Mammary epithelial cell (primary cell): ENCODE data around the gene ATP7B.

Source experiments
- CTCF ChIP-seq, 2 donors: IDR thresholded peaks in 1 of 2; conservative IDR thresholded peaks in 1 of 2; 2 replicates each; pipeline ENCODE4 v1.5.1; 2011 to 2012; ENCODE audit warnings: inconsistent platforms in 2 of 2, low read length in 2 of 2, mild to moderate bottlenecking in 2 of 2, control low read depth in 1 of 2, low read depth in 1 of 2; ENCODE audit not compliant: insufficient read depth in 1 of 2; ENCODE audit errors: extremely low read depth in 1 of 2
- EZH2 ChIP-seq: IDR thresholded peaks from 2 replicates; pipeline ENCODE4 v1.6.1; 2012; ENCODE audit warnings: low read length, inconsistent platforms, borderline replicate concordance

- TF ChIP-seq CTCF (conservative IDR thresholded peaks at IDR 0.05 in 1 of 2, IDR thresholded peaks at IDR 0.05 in 1 of 2; ENCODE audit: extremely low read depth in 1 of 2, insufficient read depth in 1 of 2, low read depth in 1 of 2, low read length in 2 of 2) (peak in 1 of 2 donors; percentile 20), EZH2 (no peak)
These were observed 99.2 kb downstream of the ATP7B start for GRCh38 chr13:51912091-51912490.
